HG03060 (cell line): ENCODE measurements around the gene GDPGP1.
"Not testable (repeated sequence)": the region's sequence is repeated elsewhere in the genome, so short reads cannot be mapped to it uniquely, and the experiment has no call there.

Source experiments
- ATAC-seq: cut with Tn5 transposase; IDR thresholded peaks from one replicate; pipeline ENCODE4 v1.9.1; 2021; ENCODE audit warnings: low read depth, moderate number of reproducible peaks; ENCODE audit not compliant: unreplicated experiment

The GDPGP1 gene

GRCh38 chr15:90249203-90249863 is 15.3 kb downstream of the GDPGP1 start, which contains the start of gene TTLL13:
Gene TTLL13, plus strand, starts transcription at chr15:90249556. Its CDS starts 1,075 bp downstream, at chr15:90250631.
- no peak for ATAC-seq

DNA sequence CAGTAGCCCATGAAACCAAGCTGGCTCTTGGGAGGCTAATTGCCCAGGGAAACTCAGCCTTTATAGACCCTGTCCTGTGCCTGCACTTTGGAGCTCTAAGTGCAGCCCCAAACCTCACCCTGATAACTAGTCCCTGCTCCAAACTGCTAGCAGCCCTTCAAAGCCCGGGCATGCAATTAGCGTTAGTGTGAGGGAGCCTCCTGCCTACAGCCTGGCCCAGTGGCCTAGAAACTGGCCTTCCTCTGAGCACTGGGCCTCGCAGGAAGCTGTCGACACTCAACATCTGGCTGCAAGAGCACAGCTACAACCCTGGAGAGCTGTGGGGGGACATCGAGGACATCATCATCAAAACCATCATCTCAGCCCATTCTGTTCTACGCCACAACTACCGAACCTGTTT is 23.8 kb downstream of the GDPGP1 start:
- no peak for ATAC-seq

DNA sequence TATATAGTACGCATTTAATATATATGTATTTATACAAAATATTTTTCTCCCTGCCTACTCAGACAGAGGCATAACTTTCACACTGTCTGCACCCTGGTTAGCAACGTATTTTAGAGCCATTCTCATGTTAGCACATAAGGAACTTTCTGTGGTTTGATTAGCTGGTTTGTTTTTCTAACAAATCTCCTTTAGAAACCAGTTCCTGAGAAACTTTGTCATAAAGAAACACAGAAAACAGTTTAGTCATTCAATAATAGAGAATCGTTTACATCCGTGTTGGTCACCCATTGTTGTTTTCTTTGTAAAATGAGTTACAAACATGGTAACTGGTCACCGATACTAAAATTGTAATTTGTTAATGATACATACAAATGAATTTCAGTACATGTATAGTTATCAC is 25.5 kb downstream of the GDPGP1 start:
- ATAC-seq: no peak

- not testable (repeated sequence) for ATAC-seq
Observed at GRCh38 chr15:90260731-90261130, 26.7 kb downstream of the GDPGP1 start.

- ATAC-seq: no peak
Observed at GRCh38 chr15:90261811-90262210, 27.8 kb downstream of the GDPGP1 start.

DNA sequence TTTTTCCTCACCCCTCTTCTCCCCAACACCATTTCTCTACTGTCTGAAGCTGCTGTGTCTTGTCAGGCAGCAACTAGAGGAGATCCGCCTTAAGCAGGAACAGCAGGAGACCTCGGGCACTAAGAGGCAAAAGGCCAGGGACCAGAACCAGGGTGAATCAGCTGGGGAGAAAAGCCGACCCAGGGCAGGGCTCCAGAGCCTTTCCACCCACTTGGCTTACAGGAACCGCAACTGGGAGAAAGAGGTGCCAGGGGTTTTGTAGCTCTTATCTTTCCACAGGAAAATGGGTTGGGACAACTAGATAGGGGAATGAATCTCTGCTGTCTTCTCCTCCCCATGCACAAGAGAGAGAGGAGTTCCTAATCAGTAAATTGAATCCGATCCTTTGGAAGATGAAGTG is 28.4 kb downstream of the GDPGP1 start:
- no peak for ATAC-seq

DNA sequence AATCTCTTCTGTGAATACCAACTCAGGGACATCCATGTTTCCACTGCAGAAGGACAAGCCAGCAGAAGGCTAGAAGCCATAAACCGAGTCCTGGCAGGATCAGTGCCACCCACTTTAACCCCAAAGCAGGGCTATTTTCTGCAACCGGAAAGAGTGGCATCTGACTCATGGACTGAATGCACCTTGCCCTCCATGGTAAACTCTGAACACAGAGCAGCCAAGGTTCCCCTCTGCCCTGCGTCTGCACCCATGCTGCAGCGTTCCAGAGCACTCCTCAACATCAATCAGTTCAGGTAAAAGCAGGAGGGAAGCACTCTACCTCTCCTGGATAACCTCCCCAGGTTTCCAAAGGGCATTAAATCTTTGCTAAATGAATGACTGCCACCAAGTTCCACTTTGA is 30.7 kb downstream of the GDPGP1 start:
- ATAC-seq: no peak

DNA sequence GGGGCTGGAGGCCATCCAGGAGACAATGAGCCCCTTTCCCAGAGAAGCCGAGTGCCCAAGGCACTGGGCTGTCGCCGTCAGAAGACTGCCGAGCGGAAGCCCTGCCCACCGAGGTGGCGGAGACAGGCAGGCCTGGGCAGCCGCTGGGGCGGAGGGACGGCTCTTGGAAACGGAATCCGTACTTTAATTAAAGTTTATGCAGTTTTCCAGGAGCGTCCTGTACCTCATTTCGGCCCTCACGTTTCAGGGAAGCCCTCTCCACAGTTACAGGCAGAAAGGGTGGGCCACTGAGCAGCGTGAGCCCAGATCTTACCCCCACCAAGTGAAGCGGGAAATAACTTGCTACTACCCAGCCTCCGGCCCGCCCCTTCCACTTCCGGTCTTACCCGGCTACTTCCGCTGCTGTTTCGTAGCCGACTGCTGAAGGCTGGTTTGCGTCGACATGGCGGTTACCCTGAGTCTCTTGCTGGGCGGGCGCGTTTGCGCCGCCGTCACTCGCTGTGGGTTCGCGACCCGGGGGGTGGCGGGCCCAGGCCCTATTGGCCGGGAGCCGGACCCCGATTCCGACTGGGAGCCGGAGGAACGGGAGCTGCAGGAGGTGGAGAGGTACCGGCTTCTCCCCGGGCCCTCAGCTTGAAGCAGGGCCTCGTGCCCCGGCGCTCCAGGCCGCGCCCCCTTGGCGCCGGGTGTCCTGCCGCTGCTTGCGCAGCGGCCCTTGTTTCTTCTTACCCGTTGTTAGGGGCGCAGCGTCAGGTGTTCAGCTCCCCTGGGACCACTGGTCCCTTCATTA is 31.5 kb downstream of the GDPGP1 start, which contains the start of gene NGRN:
NGRN (plus strand) TSS at position 402 of the 790 bp plus-strand sequence; CDS start at position 443, 41 bp downstream.
- peak; percentile 76 for ATAC-seq

DNA sequence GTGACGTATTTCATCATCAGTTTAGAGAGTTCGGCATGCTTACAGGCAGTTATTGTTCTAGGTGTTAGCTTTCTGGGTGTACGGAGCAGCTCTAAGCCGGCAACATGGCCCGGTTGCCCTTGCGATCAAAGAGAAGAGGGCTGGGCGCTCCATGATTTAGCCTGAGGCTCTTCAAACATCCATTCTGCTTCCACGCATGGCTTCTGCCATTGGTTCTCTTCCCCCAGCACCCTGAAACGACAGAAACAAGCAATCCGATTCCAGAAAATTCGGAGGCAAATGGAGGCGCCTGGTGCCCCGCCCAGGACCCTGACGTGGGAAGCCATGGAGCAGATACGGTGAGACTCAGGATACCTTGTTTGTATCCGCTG is 32.0 kb downstream of the GDPGP1 start:
- no peak for ATAC-seq

- no peak for ATAC-seq
Observed at GRCh38 chr15:90266485-90266884, 32.5 kb downstream of the GDPGP1 start.

- no peak for ATAC-seq
Observed at GRCh38 chr15:90268415-90268814, 34.4 kb downstream of the GDPGP1 start.

GRCh38 chr15:90270502-90271150 is 36.6 kb downstream of the GDPGP1 start:
- no peak for ATAC-seq

DNA sequence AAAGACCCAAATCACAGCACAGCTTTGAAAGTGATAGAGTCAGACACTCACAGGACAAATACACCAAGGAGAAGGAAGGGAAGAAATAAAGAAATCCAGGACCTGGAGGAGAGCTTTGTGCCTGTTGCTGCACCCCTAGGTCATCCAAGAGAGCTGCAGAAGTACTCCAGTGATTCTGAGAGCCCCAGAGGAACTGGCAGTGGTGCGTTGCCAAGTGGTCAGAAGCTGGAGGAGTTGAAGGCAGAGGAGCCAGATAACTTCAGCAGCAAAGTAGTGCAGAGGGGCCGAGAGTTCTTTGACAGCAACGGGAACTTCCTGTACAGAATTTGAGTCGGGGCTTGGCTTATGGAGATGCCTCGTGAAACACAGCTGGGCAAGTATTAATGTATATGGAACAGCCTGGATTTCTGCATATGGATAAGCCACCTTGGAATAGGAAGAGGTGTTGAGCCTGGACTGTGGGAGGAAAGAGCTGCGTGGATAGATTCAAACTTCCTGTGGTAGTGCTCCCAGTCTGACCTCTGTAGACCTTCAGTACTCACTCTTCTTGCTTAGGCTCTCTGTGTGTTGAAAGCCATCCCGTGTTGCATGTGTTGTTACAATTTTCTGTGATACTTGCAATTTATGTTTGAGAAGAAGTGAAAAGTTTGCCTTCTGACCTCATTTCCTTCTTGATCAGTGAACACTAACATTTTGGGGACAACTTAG is 37.6 kb downstream of the GDPGP1 start:
- no peak for ATAC-seq

DNA sequence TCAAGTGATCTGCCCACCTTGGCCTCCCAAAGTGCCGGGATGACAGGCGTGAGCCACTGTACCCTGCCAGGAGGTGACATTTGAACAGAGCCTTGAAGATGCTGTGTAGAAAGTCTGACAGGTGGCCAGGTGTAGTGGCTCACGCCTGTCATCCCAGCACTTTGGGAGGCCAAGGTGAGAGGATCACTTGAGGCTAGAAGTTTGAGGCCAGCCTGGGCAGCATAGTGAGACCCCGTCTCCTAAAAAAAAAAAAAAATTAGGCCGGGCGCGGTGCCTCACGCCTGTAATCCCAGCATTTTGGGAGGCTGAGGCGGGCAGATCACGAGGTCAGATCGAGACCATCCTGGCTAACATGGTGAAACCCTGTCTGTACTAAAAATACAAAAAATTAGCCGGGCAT is 44.5 kb downstream of the GDPGP1 start:
- ATAC-seq: not testable (repeated sequence)

GRCh38 chr15:90280743-90281142 is 46.7 kb downstream of the GDPGP1 start:
- ATAC-seq: not testable (repeated sequence)

DNA sequence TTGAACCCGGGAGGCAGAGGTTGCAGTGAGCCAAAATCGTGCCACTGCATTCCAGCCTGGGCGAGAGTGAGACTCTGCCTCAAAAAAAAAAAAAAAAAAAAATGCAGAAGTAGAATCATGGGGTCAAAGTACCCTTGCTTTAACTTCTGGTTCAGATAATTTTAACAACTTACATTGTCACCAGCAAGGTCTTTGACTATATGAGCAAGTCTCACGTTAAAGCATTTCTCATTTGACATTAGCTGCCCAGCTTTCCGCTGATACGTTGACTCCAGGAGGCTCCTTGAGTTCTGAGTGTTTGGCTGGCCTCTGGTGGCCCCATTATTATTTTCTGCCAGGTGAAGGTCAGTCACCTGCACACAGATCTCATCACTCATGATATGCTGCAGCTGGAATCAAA is 47.6 kb downstream of the GDPGP1 start:
- not testable (repeated sequence) for ATAC-seq

DNA sequence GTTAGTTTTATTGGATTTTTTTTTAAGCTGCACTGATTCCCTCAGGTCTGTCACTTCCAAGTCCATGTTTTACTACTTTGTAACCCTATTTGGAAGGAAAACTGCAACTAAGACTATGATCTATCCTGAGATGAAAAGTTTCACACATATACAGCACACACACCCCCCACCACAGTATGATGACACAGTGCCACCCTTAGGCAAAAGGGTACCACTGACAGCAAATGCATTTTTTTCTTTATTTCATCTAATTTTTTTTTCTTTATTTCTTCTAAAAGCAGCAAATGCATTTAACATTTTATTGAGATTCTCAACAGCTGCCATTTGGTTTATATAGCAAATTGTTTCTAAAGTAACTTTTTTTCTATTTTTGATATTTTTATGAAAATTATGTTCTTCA is 52.7 kb downstream of the GDPGP1 start:
- no peak for ATAC-seq

DNA sequence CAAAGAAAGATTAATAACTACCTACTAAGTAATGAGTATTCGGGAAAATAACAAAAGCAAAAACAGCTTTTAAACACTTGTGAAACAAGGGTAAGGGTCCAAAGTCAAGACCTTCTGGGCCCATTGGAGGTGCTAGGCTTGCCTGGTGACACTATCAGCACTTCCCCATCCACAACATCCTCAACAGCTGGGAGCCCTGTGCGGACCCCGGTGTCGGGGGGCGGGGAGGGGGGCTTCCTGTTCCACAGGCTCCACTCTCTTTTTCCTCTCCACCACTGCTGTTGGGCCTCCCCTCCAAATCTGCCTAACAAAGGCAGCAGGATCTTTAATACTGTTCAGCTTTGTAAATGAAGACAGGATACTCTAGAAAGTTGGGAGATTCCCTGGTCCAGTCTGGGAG is 53.1 kb downstream of the GDPGP1 start:
- ATAC-seq: no peak

GRCh38 chr15:90287946-90288345 is 53.9 kb downstream of the GDPGP1 start:
- no peak for ATAC-seq

DNA sequence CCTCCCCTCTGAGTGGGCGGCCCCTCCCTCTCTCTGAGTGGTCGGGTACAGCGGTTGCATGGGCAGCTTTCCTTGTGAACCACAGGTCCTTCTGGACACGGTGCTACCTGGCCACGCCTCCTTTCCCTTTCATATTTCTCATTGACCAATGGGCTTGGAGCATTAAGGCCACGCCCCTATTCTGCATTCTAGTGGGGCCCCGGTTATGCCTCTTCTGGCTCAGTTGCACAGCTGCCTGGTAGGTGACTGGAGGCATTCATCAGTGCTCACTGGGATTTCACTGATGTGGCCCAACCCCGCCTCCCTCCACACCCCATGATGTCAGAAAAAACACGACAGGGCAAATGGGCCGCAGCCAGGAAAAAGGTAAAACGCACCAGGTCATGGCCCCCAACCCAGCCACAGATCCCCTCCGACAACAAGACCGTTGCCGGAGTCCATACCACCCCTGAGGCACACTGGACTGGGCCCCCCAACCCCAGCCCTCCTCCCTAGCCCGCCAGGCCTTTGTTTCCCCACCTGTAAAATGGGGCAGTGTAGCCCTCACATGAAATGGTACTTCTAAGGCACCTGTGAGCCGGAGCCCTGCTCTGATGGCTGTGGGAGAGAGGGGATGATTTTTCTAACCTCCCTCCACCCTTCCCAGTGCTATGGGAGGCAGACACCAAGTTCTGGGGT is 57.8 kb downstream of the GDPGP1 start:
- ATAC-seq: no peak
